ENCODE results near the gene CHMP3.

Gene CHMP3

DNA sequence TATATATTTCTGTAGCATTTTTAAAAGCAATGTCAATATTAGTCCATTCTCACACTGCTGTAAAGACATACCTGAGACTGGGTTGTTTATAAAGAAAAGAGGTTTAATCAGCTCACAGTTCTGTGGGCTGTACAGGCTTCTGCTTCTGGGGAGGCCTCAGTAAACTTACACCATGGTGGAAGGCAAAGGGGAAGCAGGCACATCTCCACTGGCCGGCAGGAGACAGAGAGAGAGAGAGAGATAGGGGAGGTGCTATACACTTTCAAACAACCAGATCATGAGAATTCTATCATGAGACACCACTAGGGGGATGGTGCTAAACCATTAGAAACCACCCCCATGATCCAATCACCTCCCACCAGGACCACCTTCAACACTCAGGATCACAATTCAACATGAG, 43.1 kb downstream of the CHMP3 start:
- H3K4me1 ChIP-seq = no peaks in the 10 kb centered on the region
- TF ChIP-seq Cebpa-rat (IDR thresholded peaks at IDR 0.05) = no peak
- H3K9ac ChIP-seq = no peak overlapping the region
- peaks cover 22 to 87% (median 38%) of the 10 kb centered on the region in 11 experiments for H3K36me3 ChIP-seq
- no peak overlapping the region for H3K27ac ChIP-seq
- H3K9me3 ChIP-seq (replicated peaks in 1 of 11) = peaks cover 17 to 44% (median 36%) of the 10 kb centered on the region in 11 experiments
- peaks cover 0 to 6% (median 0%) of the 10 kb centered on the region in 11 experiments; a peak in 2 of 22 replicates for H4K20me1 ChIP-seq
- no peaks in the 10 kb centered on the region for H3K27me3 ChIP-seq
- no peak overlapping the region for H3K4me3 ChIP-seq
- H3K4me2 ChIP-seq = no peak overlapping the region

- Histone ChIP-seq H3K4me3 (no peak overlapping the region), H3K27ac (no peak overlapping the region), H3K9ac (no peak overlapping the region), H3K36me3 (peaks cover 19 to 86% (median 33%) of the 10 kb centered on the region in 11 experiments), H3K27me3 (no peaks in the 10 kb centered on the region), H3K4me2 (no peak overlapping the region), H3K9me3 (replicated peaks in 1 of 11) (peaks cover 17 to 44% (median 36%) of the 10 kb centered on the region in 11 experiments), H3K4me1 (no peaks in the 10 kb centered on the region), H4K20me1 (peaks cover 0 to 10% (median 0%) of the 10 kb centered on the region in 11 experiments; a peak in 2 of 22 replicates)
- TF ChIP-seq Cebpa-rat (IDR thresholded peaks at IDR 0.05) = no peak
These were observed 43.9 kb downstream of the CHMP3 start for GRCh38 chr2:86519349-86519748.

DNA sequence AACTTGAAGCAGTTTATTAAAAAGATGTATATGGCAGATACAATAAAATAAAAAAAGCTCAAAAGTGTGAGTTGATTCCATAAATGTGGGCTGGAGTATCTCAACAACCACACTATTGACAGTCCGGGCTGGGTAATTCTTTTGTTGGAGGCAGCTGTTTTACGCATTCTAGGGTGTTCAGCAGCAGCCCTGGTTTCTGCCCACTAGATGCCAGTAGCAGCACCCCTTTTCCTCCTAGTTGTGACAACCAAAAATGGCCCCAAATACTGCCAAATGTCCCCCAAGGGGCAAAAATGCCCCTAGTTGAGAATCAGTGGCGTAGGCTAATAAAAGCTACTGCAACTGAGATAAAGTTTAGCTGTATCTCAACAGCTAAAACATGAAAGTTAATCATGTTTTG, 44.8 kb downstream of the CHMP3 start:
- Histone ChIP-seq H3K4me3 (no peak overlapping the region), H3K4me2 (no peak overlapping the region), H3K36me3 (peaks cover 17 to 86% (median 38%) of the 10 kb centered on the region in 11 experiments), H3K9me3 (replicated peaks in 1 of 11) (peaks cover 17 to 44% (median 36%) of the 10 kb centered on the region in 11 experiments), H3K9ac (no peak overlapping the region), H3K4me1 (no peaks in the 10 kb centered on the region), H4K20me1 (peaks cover 0 to 18% (median 0%) of the 10 kb centered on the region in 11 experiments; a peak in 4 of 22 replicates), H3K27ac (no peak overlapping the region), H3K27me3 (no peaks in the 10 kb centered on the region)
- no peak for TF ChIP-seq Cebpa-rat (IDR thresholded peaks at IDR 0.05)

GRCh38 chr2:86513948-86514660, 49.1 kb downstream of the CHMP3 start:
- no peak overlapping the region for H3K27ac ChIP-seq
- no peak overlapping the region for H3K9ac ChIP-seq
- no peak for TF ChIP-seq Cebpa-rat (IDR thresholded peaks at IDR 0.05)
- H3K9me3 ChIP-seq (replicated peaks in 1 of 11) = peaks cover 0 to 12% (median 8%) of the 10 kb centered on the region in 11 experiments; a peak in 10 of 22 replicates
- no peak overlapping the region for H3K4me2 ChIP-seq
- H3K27me3 ChIP-seq = no peaks in the 10 kb centered on the region
- no peaks in the 10 kb centered on the region for H3K4me1 ChIP-seq
- peaks cover 25 to 87% (median 32%) of the 10 kb centered on the region in 11 experiments for H3K36me3 ChIP-seq
- H4K20me1 ChIP-seq = peaks cover 0 to 37% (median 0%) of the 10 kb centered on the region in 11 experiments; a peak in 3 of 22 replicates
- H3K4me3 ChIP-seq = no peak overlapping the region

DNA sequence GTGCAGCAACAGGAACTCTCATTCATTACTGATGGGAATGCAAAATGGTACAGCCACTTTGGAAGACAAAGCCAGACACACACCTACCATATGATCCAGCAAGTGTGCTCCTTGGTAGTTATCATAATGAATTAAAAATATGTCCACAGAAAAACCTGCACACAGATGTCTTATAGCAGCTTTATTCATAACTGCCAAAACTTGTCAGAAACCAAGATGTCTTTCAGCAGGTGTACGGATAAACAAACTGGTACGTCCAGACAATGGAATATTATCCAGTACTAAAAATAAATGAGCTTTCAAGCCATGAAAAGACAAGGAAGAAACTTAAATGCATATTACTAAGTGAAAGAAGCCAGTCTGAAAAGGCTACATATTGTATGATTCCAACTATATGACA, 50.4 kb downstream of the CHMP3 start:
- Histone ChIP-seq H3K9me3 (replicated peaks in 1 of 11) (peaks cover 0 to 12% (median 8%) of the 10 kb centered on the region in 11 experiments; a peak in 10 of 22 replicates), H4K20me1 (peaks cover 0 to 37% (median 0%) of the 10 kb centered on the region in 11 experiments; a peak in 4 of 22 replicates), H3K9ac (no peak overlapping the region), H3K4me3 (no peak overlapping the region), H3K27ac (no peak overlapping the region), H3K4me1 (no peaks in the 10 kb centered on the region), H3K27me3 (no peaks in the 10 kb centered on the region), H3K36me3 (peaks cover 35 to 96% (median 44%) of the 10 kb centered on the region in 11 experiments), H3K4me2 (no peak overlapping the region)
- no peak for TF ChIP-seq Cebpa-rat (IDR thresholded peaks at IDR 0.05)

DNA sequence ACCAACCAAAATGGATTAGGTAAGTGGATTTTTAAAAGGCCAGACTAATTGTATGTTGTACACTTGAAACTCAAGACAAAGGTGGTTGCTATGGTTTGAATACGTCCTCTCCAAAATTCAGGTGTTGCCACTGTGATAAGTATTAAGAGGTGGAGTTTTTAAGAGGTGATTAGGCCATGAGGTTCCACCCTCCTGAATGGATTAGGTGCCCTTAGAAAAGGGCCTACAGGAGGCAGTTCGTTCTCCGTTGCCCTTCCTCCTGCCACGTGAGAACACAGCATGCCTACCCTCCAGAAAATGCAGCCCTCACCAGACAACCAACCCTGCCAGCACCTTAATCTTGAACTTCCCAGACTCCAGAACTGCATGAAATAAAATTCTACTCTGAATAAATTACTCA, 51.2 kb downstream of the CHMP3 start:
- peaks cover 0 to 12% (median 8%) of the 10 kb centered on the region in 11 experiments; a peak in 10 of 22 replicates for H3K9me3 ChIP-seq (replicated peaks in 1 of 11)
- H3K9ac ChIP-seq = no peak overlapping the region
- H4K20me1 ChIP-seq = peaks cover 0 to 37% (median 0%) of the 10 kb centered on the region in 11 experiments; a peak in 4 of 22 replicates
- H3K27ac ChIP-seq = no peak overlapping the region
- H3K4me3 ChIP-seq = no peak overlapping the region
- H3K4me1 ChIP-seq = no peaks in the 10 kb centered on the region
- H3K36me3 ChIP-seq = peaks cover 42 to 96% (median 52%) of the 10 kb centered on the region in 11 experiments
- no peak for TF ChIP-seq Cebpa-rat (IDR thresholded peaks at IDR 0.05)
- H3K27me3 ChIP-seq = no peaks in the 10 kb centered on the region
- no peak overlapping the region for H3K4me2 ChIP-seq

DNA sequence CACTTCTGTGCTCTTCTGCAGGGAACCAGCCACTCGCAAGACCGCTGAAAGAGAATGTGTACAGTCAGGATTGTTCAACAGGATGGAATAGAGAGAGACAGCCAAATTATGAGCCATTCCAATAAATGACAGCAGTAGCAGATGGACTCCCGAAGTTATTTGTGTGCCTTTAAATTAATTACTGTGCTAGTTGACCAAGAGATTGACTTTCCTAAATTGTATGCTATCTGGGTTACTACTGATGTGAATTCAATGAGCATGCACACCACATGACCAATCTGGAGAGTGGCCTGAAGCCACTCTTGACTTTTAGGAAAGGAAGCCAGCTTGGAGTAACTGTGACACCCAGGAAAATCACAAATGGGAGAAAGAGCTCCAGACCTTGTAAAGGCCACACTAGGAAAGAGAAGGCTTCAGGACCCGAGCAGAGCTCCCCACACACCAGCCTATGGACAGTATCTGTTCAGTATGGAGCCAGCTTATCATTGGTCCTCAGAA, 52.8 kb downstream of the CHMP3 start:
- peaks cover 48 to 96% (median 60%) of the 10 kb centered on the region in 11 experiments for H3K36me3 ChIP-seq
- TF ChIP-seq Cebpa-rat (IDR thresholded peaks at IDR 0.05) = no peak

DNA sequence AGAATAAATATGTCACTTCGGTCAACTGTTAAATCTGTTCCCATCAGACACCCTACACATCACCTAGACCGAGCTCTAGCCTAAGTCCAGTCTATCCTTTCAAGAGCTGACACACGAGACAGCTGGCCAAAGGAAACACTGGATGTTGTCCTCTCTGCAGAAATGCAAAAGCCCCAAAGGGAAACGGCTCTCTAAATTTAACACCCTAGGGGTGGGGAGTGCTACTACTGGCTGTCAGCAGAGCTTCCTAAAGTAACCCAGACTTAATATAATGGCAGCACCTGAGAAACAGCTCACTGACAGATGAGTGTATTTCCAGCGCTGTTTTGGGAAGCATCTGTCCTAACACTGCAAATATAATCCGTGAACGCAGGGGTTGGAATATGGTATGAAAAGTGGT, 55.6 kb downstream of the CHMP3 start:
- no peaks in the 10 kb centered on the region for H3K4me1 ChIP-seq
- no peak overlapping the region for H3K4me2 ChIP-seq
- H3K27me3 ChIP-seq = no peaks in the 10 kb centered on the region
- TF ChIP-seq Cebpa-rat (IDR thresholded peaks at IDR 0.05) = no peak
- no peak overlapping the region for H3K9ac ChIP-seq
- peaks cover 73 to 98% (median 86%) of the 10 kb centered on the region in 11 experiments for H3K36me3 ChIP-seq
- H4K20me1 ChIP-seq = peaks cover 0 to 14% (median 0%) of the 10 kb centered on the region in 11 experiments; a peak in 4 of 22 replicates
- H3K27ac ChIP-seq = no peak overlapping the region
- H3K4me3 ChIP-seq = no peak overlapping the region
- H3K9me3 ChIP-seq (replicated peaks in 1 of 11) = peaks cover 0 to 12% (median 1%) of the 10 kb centered on the region in 11 experiments; a peak in 8 of 22 replicates

More for the DNA sequence above, 52.8 kb downstream of the CHMP3 start:
- no peak overlapping the region for H3K27ac ChIP-seq
- no peak overlapping the region for H3K4me2 ChIP-seq
- H4K20me1 ChIP-seq = peaks cover 0 to 35% (median 0%) of the 10 kb centered on the region in 11 experiments; a peak in 4 of 22 replicates
- H3K4me3 ChIP-seq = no peak overlapping the region
- H3K9ac ChIP-seq = no peak overlapping the region
- H3K4me1 ChIP-seq = no peaks in the 10 kb centered on the region
- H3K9me3 ChIP-seq (replicated peaks in 1 of 11) = no peaks in the 10 kb centered on the region
- H3K27me3 ChIP-seq = no peaks in the 10 kb centered on the region

GRCh38 chr2:86500325-86501083, 62.7 kb downstream of the CHMP3 start:
- Histone ChIP-seq H3K9me3 (replicated peaks in 1 of 11) (peaks cover 37 to 71% (median 60%) of the 10 kb centered on the region in 11 experiments), H3K27me3 (no peaks in the 10 kb centered on the region), H3K27ac (no peak overlapping the region), H3K36me3 (peaks cover 96 to 100% (median 98%) of the 10 kb centered on the region in 11 experiments), H3K4me1 (peaks cover 0 to 3% (median 0%) of the 10 kb centered on the region in 10 experiments; a peak in 1 of 20 replicates), H4K20me1 (peaks cover 0 to 16% (median 0%) of the 10 kb centered on the region in 11 experiments; a peak in 3 of 22 replicates), H3K4me3 (peak overlapping the region in 7 of 10 experiments; percentile 3 to 41 (median 21); a peak in 4 of 20 replicates), H3K4me2 (no peak overlapping the region), H3K9ac (no peak overlapping the region)
- no peak for TF ChIP-seq Cebpa-rat (IDR thresholded peaks at IDR 0.05)
